Measurements from ENCODE around the gene PPP2R2C.

GRCh38 chr4:6298852-6299251 is 173.6 kb downstream of the PPP2R2C start:
- no peak for TF ChIP-seq L3MBTL2 (conservative IDR thresholded peaks at IDR 0.05)
- TF ChIP-seq TARDBP (IDR thresholded peaks at IDR 0.05): no peak
- TF ChIP-seq BHLHE40 (IDR thresholded peaks at IDR 0.05; ENCODE audit: borderline replicate concordance): no peak
- TF ChIP-seq FOXM1 (IDR thresholded peaks at IDR 0.05; ENCODE audit: borderline replicate concordance): no peak
- no peak for TF ChIP-seq ZNF384 (IDR thresholded peaks at IDR 0.05)
- TF ChIP-seq SUZ12 (IDR thresholded peaks at IDR 0.05): no peak
- no peak for TF ChIP-seq ELF4 (IDR thresholded peaks at IDR 0.05)
- TF ChIP-seq FOXA1 (IDR thresholded peaks at IDR 0.05): no peak
- TF ChIP-seq SP1 (IDR thresholded peaks at IDR 0.05): no peak
- no peak for TF ChIP-seq NFRKB (IDR thresholded peaks at IDR 0.05)
- no peak for TF ChIP-seq CTBP1 (IDR thresholded peaks at IDR 0.05; ENCODE audit: borderline replicate concordance)
- no peak for TF ChIP-seq FOXK2 (IDR thresholded peaks at IDR 0.05)

All from HEK293T (cell line).